ENCODE results near the gene NUBPL. TPM values are rescaled to one million over a fixed set of nuclear protein-coding genes. Genes with fewer than 3 reads are reported as not detected.

The NUBPL gene
- polyA plus RNA-seq, 1 of the 3 experiments (the other 2 are of a cell fraction) = 4.0 TPM

DNA sequence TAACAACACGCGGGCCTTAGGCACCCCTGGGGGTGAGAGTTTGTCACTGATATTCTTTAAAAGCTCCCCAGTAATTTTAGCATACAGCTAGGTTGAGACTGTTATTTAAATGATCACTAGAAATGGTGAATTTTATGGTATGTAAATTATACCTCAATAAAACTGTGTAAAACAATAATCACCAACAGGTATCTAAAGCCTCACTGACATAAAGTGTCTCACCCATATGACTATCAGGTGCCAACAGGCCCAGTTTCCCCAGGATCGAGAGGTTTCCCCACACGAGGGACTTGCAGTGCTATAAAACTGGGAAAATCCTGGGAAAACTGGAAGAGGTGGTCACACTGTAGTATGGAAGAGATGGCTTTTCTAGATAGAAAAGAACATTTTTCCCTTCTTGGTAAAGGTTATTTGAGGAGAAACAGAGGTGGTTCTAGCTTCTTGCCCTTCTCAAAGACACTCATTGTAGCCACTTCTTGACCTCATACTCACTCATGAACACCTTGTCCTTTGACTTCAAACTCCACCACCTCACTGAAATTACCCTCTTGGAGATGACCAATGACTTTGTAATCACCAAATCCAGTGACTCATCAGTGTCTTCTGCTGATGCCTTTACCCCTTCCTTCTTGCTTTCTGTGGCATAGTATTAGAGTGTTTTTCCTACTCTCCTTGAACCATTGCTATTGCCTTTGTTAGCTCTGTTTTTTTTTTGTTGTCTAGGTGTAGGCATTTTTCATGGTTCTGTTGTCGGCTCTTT is 24.8 kb upstream of the NUBPL start:
- DNase-seq = no peak
- no peak overlapping the region for H3K4me2 ChIP-seq
- H4K20me1 ChIP-seq (ENCODE audit: insufficient read depth) = no peaks in the 10 kb centered on the region
- CTCF ChIA-PET = interaction anchor here (1.2 kb wide), 1 partner anchor 717 kb away, joined by 4 read pairs; no protein-coding TSS in a partner anchor
- H3K27me3 ChIP-seq (ENCODE audit: insufficient read depth) = no peaks in the 10 kb centered on the region
- POLR2A ChIA-PET = no interaction called here
- no peak overlapping the region for H2AFZ ChIP-seq (ENCODE audit: low read depth)
- no peaks in the 10 kb centered on the region for H3K79me2 ChIP-seq (ENCODE audit: insufficient read depth)
- H3K9me2 ChIP-seq = no peaks in the 10 kb centered on the region
- WGBS (ENCODE audit: low lambda C conversion rate) = 57% methylated on average over 5 of the region's 5 CpGs
- H3K27ac ChIP-seq (ENCODE audit: low read depth in 2 of 2, low read length in 1 of 2) = no peak overlapping the region
- no peaks in the 10 kb centered on the region for H3K9me3 ChIP-seq
- H3K9ac ChIP-seq = no peak overlapping the region
- TF ChIP-seq, protein P1, sequence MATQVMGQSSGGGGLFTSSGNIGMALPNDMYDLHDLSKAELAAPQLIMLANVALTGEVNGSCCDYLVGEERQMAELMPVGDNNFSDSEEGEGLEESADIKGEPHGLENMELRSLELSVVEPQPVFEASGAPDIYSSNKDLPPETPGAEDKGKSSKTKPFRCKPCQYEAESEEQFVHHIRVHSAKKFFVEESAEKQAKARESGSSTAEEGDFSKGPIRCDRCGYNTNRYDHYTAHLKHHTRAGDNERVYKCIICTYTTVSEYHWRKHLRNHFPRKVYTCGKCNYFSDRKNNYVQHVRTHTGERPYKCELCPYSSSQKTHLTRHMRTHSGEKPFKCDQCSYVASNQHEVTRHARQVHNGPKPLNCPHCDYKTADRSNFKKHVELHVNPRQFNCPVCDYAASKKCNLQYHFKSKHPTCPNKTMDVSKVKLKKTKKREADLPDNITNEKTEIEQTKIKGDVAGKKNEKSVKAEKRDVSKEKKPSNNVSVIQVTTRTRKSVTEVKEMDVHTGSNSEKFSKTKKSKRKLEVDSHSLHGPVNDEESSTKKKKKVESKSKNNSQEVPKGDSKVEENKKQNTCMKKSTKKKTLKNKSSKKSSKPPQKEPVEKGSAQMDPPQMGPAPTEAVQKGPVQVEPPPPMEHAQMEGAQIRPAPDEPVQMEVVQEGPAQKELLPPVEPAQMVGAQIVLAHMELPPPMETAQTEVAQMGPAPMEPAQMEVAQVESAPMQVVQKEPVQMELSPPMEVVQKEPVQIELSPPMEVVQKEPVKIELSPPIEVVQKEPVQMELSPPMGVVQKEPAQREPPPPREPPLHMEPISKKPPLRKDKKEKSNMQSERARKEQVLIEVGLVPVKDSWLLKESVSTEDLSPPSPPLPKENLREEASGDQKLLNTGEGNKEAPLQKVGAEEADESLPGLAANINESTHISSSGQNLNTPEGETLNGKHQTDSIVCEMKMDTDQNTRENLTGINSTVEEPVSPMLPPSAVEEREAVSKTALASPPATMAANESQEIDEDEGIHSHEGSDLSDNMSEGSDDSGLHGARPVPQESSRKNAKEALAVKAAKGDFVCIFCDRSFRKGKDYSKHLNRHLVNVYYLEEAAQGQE (IDR thresholded peaks at IDR 0.05; ENCODE audit: low read depth, low read length) = no peak
- TF ChIP-seq, protein P2, sequence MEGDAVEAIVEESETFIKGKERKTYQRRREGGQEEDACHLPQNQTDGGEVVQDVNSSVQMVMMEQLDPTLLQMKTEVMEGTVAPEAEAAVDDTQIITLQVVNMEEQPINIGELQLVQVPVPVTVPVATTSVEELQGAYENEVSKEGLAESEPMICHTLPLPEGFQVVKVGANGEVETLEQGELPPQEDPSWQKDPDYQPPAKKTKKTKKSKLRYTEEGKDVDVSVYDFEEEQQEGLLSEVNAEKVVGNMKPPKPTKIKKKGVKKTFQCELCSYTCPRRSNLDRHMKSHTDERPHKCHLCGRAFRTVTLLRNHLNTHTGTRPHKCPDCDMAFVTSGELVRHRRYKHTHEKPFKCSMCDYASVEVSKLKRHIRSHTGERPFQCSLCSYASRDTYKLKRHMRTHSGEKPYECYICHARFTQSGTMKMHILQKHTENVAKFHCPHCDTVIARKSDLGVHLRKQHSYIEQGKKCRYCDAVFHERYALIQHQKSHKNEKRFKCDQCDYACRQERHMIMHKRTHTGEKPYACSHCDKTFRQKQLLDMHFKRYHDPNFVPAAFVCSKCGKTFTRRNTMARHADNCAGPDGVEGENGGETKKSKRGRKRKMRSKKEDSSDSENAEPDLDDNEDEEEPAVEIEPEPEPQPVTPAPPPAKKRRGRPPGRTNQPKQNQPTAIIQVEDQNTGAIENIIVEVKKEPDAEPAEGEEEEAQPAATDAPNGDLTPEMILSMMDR (IDR thresholded peaks at IDR 0.05) = no peak
- TF ChIP-seq, protein P3, sequence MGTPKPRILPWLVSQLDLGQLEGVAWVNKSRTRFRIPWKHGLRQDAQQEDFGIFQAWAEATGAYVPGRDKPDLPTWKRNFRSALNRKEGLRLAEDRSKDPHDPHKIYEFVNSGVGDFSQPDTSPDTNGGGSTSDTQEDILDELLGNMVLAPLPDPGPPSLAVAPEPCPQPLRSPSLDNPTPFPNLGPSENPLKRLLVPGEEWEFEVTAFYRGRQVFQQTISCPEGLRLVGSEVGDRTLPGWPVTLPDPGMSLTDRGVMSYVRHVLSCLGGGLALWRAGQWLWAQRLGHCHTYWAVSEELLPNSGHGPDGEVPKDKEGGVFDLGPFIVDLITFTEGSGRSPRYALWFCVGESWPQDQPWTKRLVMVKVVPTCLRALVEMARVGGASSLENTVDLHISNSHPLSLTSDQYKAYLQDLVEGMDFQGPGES (IDR thresholded peaks at IDR 0.05; ENCODE audit: low read depth, low read length) = no peak
- TF ChIP-seq JUND (IDR thresholded peaks at IDR 0.05) (no peak), NRF1 (IDR thresholded peaks at IDR 0.05; ENCODE audit: low read depth, low read length) (no peak), TEAD4 (IDR thresholded peaks at IDR 0.05; ENCODE audit: borderline replicate concordance, insufficient read depth) (no peak), ELF1 (IDR thresholded peaks at IDR 0.05) (no peak), YY1 (IDR thresholded peaks at IDR 0.05; ENCODE audit: low read depth) (no peak), FOXJ3 (CRISPR knock-in tag; IDR thresholded peaks at IDR 0.05) (no peak), NFIC (IDR thresholded peaks at IDR 0.05; ENCODE audit: borderline replicate concordance) (no peak), FOSL2 (IDR thresholded peaks at IDR 0.05; ENCODE audit: borderline replicate concordance, low read depth) (no peak), RXRA (IDR thresholded peaks at IDR 0.05; ENCODE audit: borderline replicate concordance, low read depth) (no peak), SMC3 (IDR thresholded peaks at IDR 0.05; ENCODE audit: low read depth, low read length) (no peak), EZH2phosphoT487 (IDR thresholded peaks at IDR 0.05; ENCODE audit: borderline replicate concordance, low read depth) (no peak)
- no peaks in the 10 kb centered on the region for H3K4me1 ChIP-seq (ENCODE audit: control insufficient read depth in 1 of 2, insufficient read depth in 2 of 2, low read depth in 1 of 2, low read length in 1 of 2)
- H3K36me3 ChIP-seq (replicated peaks in 1 of 2; ENCODE audit: control insufficient read depth in 1 of 2, insufficient read depth in 2 of 2, low read length in 1 of 2) = no peaks in the 10 kb centered on the region
- H3F3A ChIP-seq (replicated peaks; ENCODE audit: insufficient read depth) = no peaks in the 10 kb centered on the region
- no peak overlapping the region for H3K4me3 ChIP-seq (ENCODE audit: low read depth in 2 of 2, low read length in 1 of 2)
